CD14-positive monocyte (primary cell): Measurements from ENCODE around the gene EIF4B. TPM values are rescaled to one million over a fixed set of nuclear protein-coding genes. Genes with fewer than 3 reads are reported as not detected.

Experiments used
- DNase-seq, 3 donors: peaks; one replicate each; pipeline ENCODE4 v3.0.0-alpha.2; 2011 to 2022
- H2AFZ ChIP-seq: 2 replicates; pipeline ENCODE4 v1.6.0; 2012; ENCODE audit warnings: mild to moderate bottlenecking, low read depth, low read length, inconsistent platforms; ENCODE audit not compliant: insufficient read depth, poor library complexity, severe bottlenecking
- H3K27ac ChIP-seq, 2 donors: 1 replicate in 1 of 2; 2 replicates in 1 of 2; pipeline ENCODE4 v1.5.1; 2012 to 2013; ENCODE audit warnings: low read length in 2 of 2, control low read depth in 1 of 2, inconsistent platforms in 1 of 2, low read depth in 1 of 2, mild to moderate bottlenecking in 1 of 2
- H3K27me3 ChIP-seq, 2 donors: one replicate each; pipeline versions ENCODE4 v1.6.0 to v1.6.1; 2011 to 2013; ENCODE audit warnings: low read length in 2 of 2; ENCODE audit not compliant: control insufficient read depth in 2 of 2, insufficient read depth in 2 of 2
- H3K36me3 ChIP-seq, 2 donors: replicated peaks in 1 of 2; 1 replicate in 1 of 2; 2 replicates in 1 of 2; pipeline versions ENCODE4 v1.5.1 to v1.6.1; 2012 to 2013; ENCODE audit warnings: low read length in 2 of 2, control low read depth in 1 of 2, inconsistent platforms in 1 of 2, mild to moderate bottlenecking in 1 of 2; ENCODE audit not compliant: insufficient read depth in 2 of 2, control insufficient read depth in 1 of 2
- H3K4me1 ChIP-seq, 2 donors: 1 replicate in 1 of 2; 2 replicates in 1 of 2; pipeline versions ENCODE4 v1.5.1 to v1.6.1; 2012 to 2013; ENCODE audit warnings: low read length in 2 of 2, control low read depth in 1 of 2, inconsistent platforms in 1 of 2, mild to moderate bottlenecking in 1 of 2, moderate library complexity in 1 of 2; ENCODE audit not compliant: insufficient read depth in 2 of 2, control insufficient read depth in 1 of 2
- H3K4me2 ChIP-seq: replicated peaks from 2 replicates; pipeline ENCODE3; 2012; ENCODE audit warnings: low read length, moderate library complexity, mild to moderate bottlenecking; ENCODE audit not compliant: poor library complexity, severe bottlenecking; ENCODE audit errors: extremely low read depth
- H3K4me3 ChIP-seq, 3 experiments: fragments of 200-600 bp in 1 of 3; sonication (generic) in 1 of 3; replicated peaks in 1 of 3; 1 replicate in 2 of 3; 2 replicates in 1 of 3; pipeline ENCODE4 v1.5.1; 2011 to 2013; ENCODE audit warnings: low read length in 3 of 3, mild to moderate bottlenecking in 3 of 3, control low read depth in 2 of 3, low read depth in 2 of 3, inconsistent platforms in 1 of 3, moderate library complexity in 1 of 3
- H3K79me2 ChIP-seq: 2 replicates; pipeline ENCODE4 v1.6.0; 2012; ENCODE audit warnings: mild to moderate bottlenecking, control low read depth, inconsistent platforms, low read length, moderate library complexity; ENCODE audit not compliant: insufficient read depth
- H3K9ac ChIP-seq: 2 replicates; pipeline ENCODE4 v1.6.0; 2017; ENCODE audit warnings: low read length, mild to moderate bottlenecking; ENCODE audit not compliant: insufficient read depth, poor library complexity, severe bottlenecking
- H3K9me3 ChIP-seq, 2 donors: replicated peaks in 1 of 2; 1 replicate in 1 of 2; 2 replicates in 1 of 2; pipeline versions ENCODE4 v1.5.1 to v1.6.1; 2012 to 2013; ENCODE audit warnings: low read length in 2 of 2, control low read depth in 1 of 2; ENCODE audit not compliant: control insufficient read depth in 1 of 2, insufficient read depth in 1 of 2
- H4K20me1 ChIP-seq: 2 replicates; pipeline ENCODE4 v1.6.0; 2012; ENCODE audit warnings: mild to moderate bottlenecking, low read length, control low read depth, moderate library complexity; ENCODE audit not compliant: insufficient read depth
- H3K27ac Mint-ChIP-seq, 7 donors: one replicate each; pipeline ENCODE4 v1.8.0; 2020; ENCODE audit warnings: mild to moderate bottlenecking in 7 of 7, mixed read lengths in 7 of 7, moderate library complexity in 6 of 7, inconsistent platforms in 2 of 7
- H3K27me3 Mint-ChIP-seq, 3 donors: one replicate each; pipeline ENCODE4 v1.8.0; 2021 to 2022; ENCODE audit warnings: low read depth in 3 of 3, mild to moderate bottlenecking in 3 of 3, mixed read lengths in 3 of 3, moderate library complexity in 3 of 3, inconsistent platforms in 1 of 3
- H3K36me3 Mint-ChIP-seq, 2 donors: one replicate each; pipeline ENCODE4 v1.8.0; 2020; ENCODE audit warnings: mixed read lengths in 2 of 2, inconsistent platforms in 1 of 2, mild to moderate bottlenecking in 1 of 2
- H3K4me1 Mint-ChIP-seq: one replicate; pipeline ENCODE4 v1.8.0; 2020; ENCODE audit warnings: mild to moderate bottlenecking, mixed read lengths
- H3K4me3 Mint-ChIP-seq, 2 donors: one replicate each; pipeline ENCODE4 v1.8.0; 2020; ENCODE audit warnings: mild to moderate bottlenecking in 2 of 2, mixed read lengths in 2 of 2, moderate library complexity in 1 of 2
- H3K9me3 Mint-ChIP-seq, 7 donors: one replicate each; pipeline ENCODE4 v1.8.0; 2020 to 2022; ENCODE audit warnings: mixed read lengths in 7 of 7, mild to moderate bottlenecking in 6 of 7, moderate library complexity in 6 of 7, inconsistent platforms in 2 of 7
- WGBS: methylation state at CpG from one replicate; pipeline ENCODE4 v1.1.5; 2013; ENCODE audit warnings: missing lambda C conversion rate; ENCODE audit not compliant: insufficient coverage; 5-methylcytosine and 5-hydroxymethylcytosine counted together
- intact Hi-C, 2 donors: fragments of 100-400 bp; cut with micrococcal nuclease; formaldehyde crosslinking; loops; one replicate each; pipeline versions ENCODE4 v1.15.0 to v1.15.1; 2023
- polyA plus RNA-seq, 3 donors: library from polyadenylated mRNA; depleted of rRNA in 1 of 3; unstranded in 2 of 3; stranded (reverse) in 1 of 3; fragments of 300-500 nt in 2 of 3; fragments of >200 nt in 1 of 3; fragmentation: Illumina TruSeq in 2 of 3; gene quantifications; 1 replicate in 2 of 3; 2 replicates in 1 of 3; pipeline ENCODE4 v1.2.3, GENCODE V29; 2012 to 2021
- TF ChIP-seq, protein P1 (sequence below): fragments of 200-600 bp; IDR thresholded peaks from one replicate; pipeline ENCODE4 v1.8.0; 2022; ENCODE audit warnings: antibody characterized with exemption, mild to moderate bottlenecking

Gene EIF4B
- polyA plus RNA-seq, 3 donors = 41.2 to 185 (median 58.6) TPM

- no peak overlapping the region for H3K4me2 ChIP-seq
- H3K4me3 ChIP-seq = no peak overlapping the region
- H3K4me1 ChIP-seq = peaks cover 12 to 19% of the 10 kb centered on the region in 2 donors
- no peak overlapping the region for H2AFZ ChIP-seq
- no peak overlapping the region for H3K27ac ChIP-seq
- TF ChIP-seq, protein P1, sequence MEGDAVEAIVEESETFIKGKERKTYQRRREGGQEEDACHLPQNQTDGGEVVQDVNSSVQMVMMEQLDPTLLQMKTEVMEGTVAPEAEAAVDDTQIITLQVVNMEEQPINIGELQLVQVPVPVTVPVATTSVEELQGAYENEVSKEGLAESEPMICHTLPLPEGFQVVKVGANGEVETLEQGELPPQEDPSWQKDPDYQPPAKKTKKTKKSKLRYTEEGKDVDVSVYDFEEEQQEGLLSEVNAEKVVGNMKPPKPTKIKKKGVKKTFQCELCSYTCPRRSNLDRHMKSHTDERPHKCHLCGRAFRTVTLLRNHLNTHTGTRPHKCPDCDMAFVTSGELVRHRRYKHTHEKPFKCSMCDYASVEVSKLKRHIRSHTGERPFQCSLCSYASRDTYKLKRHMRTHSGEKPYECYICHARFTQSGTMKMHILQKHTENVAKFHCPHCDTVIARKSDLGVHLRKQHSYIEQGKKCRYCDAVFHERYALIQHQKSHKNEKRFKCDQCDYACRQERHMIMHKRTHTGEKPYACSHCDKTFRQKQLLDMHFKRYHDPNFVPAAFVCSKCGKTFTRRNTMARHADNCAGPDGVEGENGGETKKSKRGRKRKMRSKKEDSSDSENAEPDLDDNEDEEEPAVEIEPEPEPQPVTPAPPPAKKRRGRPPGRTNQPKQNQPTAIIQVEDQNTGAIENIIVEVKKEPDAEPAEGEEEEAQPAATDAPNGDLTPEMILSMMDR = no peak
- Mint-ChIP-seq H3K27ac (no peak overlapping the region), H3K4me3 (no peak overlapping the region), H3K9me3 (no peaks in the 10 kb centered on the region), H3K36me3 (peaks cover 14 to 31% of the 10 kb centered on the region in 2 donors), H3K27me3 (peaks cover 0 to 2% (median 1%) of the 10 kb centered on the region in 3 donors), H3K4me1 (peaks cover 23% of the 10 kb centered on the region)
- no peaks in the 10 kb centered on the region for H3K27me3 ChIP-seq
- peaks cover 91% of the 10 kb centered on the region for H4K20me1 ChIP-seq
- WGBS = no CpG with 5 or more reads among the region's 2 CpGs
- peaks cover 96% of the 10 kb centered on the region for H3K79me2 ChIP-seq
- H3K9ac ChIP-seq = no peak overlapping the region
- intact Hi-C loops = no loop called here
- no peaks in the 10 kb centered on the region for H3K9me3 ChIP-seq
- no peak for DNase-seq
- H3K36me3 ChIP-seq = peaks cover 4 to 42% of the 10 kb centered on the region in 2 donors
Observed at GRCh38 chr12:53010955-53011354, 4.7 kb downstream of the EIF4B start.

DNA sequence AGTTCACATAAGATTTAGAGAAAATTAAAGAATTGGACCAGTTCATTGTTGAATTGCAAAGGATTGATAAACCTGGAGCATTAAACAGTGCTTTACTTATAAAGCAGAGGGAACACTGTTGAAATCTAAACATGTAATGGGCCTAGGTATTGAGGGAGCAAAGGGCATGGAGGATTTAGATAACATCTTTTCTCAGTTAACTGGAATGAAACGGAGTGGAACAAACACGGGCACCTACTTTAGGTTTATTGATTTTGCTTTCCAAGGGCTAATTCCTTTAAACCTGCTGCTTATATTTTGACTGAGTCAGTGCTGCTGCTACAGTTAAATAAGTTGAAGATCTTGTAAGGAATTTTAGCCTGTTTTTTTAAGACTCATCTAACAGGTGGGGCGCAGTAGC is 5.6 kb downstream of the EIF4B start:
- Mint-ChIP-seq H3K27ac (no peak overlapping the region), H3K36me3 (peaks cover 21 to 40% of the 10 kb centered on the region in 2 donors), H3K4me1 (peaks cover 22% of the 10 kb centered on the region), H3K9me3 (no peaks in the 10 kb centered on the region), H3K4me3 (no peak overlapping the region), H3K27me3 (peaks cover 0 to 1% (median 0%) of the 10 kb centered on the region in 3 donors)
- H3K9me3 ChIP-seq = no peaks in the 10 kb centered on the region
- H3K27ac ChIP-seq = no peak overlapping the region
- H3K4me1 ChIP-seq = peaks cover 10 to 18% of the 10 kb centered on the region in 2 donors
- peaks cover 99% of the 10 kb centered on the region for H4K20me1 ChIP-seq
- H2AFZ ChIP-seq = no peak overlapping the region
- peaks cover 98% of the 10 kb centered on the region for H3K79me2 ChIP-seq
- TF ChIP-seq, protein P1 = no peak
- intact Hi-C loops = no loop called here
- H3K27me3 ChIP-seq = no peaks in the 10 kb centered on the region
- peaks cover 11 to 51% of the 10 kb centered on the region in 2 donors for H3K36me3 ChIP-seq
- DNase-seq = no peak
- no peak overlapping the region for H3K4me3 ChIP-seq
- no peak overlapping the region for H3K9ac ChIP-seq
- 100% methylated on average over 3 of the region's 3 CpGs for WGBS
- no peak overlapping the region for H3K4me2 ChIP-seq
